ENCODE measurements around the gene PDE6A.

The PDE6A gene

GRCh38 chr5:149820536-149821510, 123.8 kb downstream of the PDE6A start:
- no peak for DNase-seq (ENCODE audit: extremely low read depth in 1 of 2, low read depth in 1 of 2)

GRCh38 chr5:149820012-149820411, 124.6 kb downstream of the PDE6A start:
- no peak for DNase-seq (ENCODE audit: extremely low read depth in 1 of 2, low read depth in 1 of 2)

- no peak for DNase-seq (ENCODE audit: extremely low read depth in 1 of 2, low read depth in 1 of 2)
Measured at GRCh38 chr5:149818116-149818515, 126.5 kb downstream of the PDE6A start.

- DNase-seq (ENCODE audit: extremely low read depth in 1 of 2, low read depth in 1 of 2), result no peak
Measured at GRCh38 chr5:149817539-149818060, 127.0 kb downstream of the PDE6A start.

GRCh38 chr5:149816661-149817060, 127.9 kb downstream of the PDE6A start:
- no peak for DNase-seq (ENCODE audit: extremely low read depth in 1 of 2, low read depth in 1 of 2)

- no peak for DNase-seq (ENCODE audit: extremely low read depth in 1 of 2, low read depth in 1 of 2)
Measured at GRCh38 chr5:149811453-149811852, 133.1 kb downstream of the PDE6A start.

GRCh38 chr5:149810856-149811255, 133.7 kb downstream of the PDE6A start:
- DNase-seq (ENCODE audit: extremely low read depth in 1 of 2, low read depth in 1 of 2), result no peak

- DNase-seq (ENCODE audit: extremely low read depth in 1 of 2, low read depth in 1 of 2), result no peak
Measured at GRCh38 chr5:149809931-149810691, 134.5 kb downstream of the PDE6A start.

GRCh38 chr5:149808264-149808982, 136.2 kb downstream of the PDE6A start:
- DNase-seq (ENCODE audit: extremely low read depth in 1 of 2, low read depth in 1 of 2), result no peak

Data from activated CD8-positive, alpha-beta memory T cell treated with anti-CD3 and anti-CD28 coated beads for 1 hour (primary cell).